GM23338 (cell line): ENCODE measurements around the gene BMPR1B. TPM values are rescaled to one million over a fixed set of nuclear protein-coding genes. Genes with fewer than 3 reads are reported as not detected.

ENCODE experiments used
- ATAC-seq: fragments of 200-7000 bp; cut with Tn5 transposase; 3 replicates; pipeline ENCODE4 v1.9.1; 2020
- DNase-seq: peaks from one replicate; pipeline ENCODE4 v3.0.0-alpha.2; 2015; ENCODE audit warnings: low spot score
- H2AFZ ChIP-seq: fragments of 200-600 bp; sonication (generic); 2 replicates; pipeline ENCODE4 v1.8.0; 2016; ENCODE audit warnings: antibody characterized with exemption, mild to moderate bottlenecking, moderate library complexity
- H3F3A ChIP-seq: fragments of 200-600 bp; sonication (generic); replicated peaks from 2 replicates; pipeline ENCODE4 v1.8.0; 2017; ENCODE audit warnings: antibody characterized with exemption, mixed run types, low read depth
- H3K27ac ChIP-seq: fragments of 200-600 bp; sonication (generic); 2 replicates; pipeline ENCODE4 v1.6.1; 2016; ENCODE audit warnings: low read depth
- H3K27me3 ChIP-seq: fragments of 200-600 bp; sonication (generic); 2 replicates; pipeline ENCODE4 v1.8.0; 2016; ENCODE audit warnings: mild to moderate bottlenecking, mixed run types, moderate library complexity; ENCODE audit not compliant: insufficient read depth
- H3K36me3 ChIP-seq: fragments of 200-600 bp; sonication (generic); 2 replicates; pipeline ENCODE4 v1.8.0; 2016; ENCODE audit warnings: mild to moderate bottlenecking; ENCODE audit not compliant: insufficient read depth
- H3K4me1 ChIP-seq: fragments of 200-600 bp; sonication (generic); 2 replicates; pipeline ENCODE4 v1.8.0; 2016; ENCODE audit warnings: mild to moderate bottlenecking, moderate library complexity; ENCODE audit not compliant: insufficient read depth
- H3K4me2 ChIP-seq: fragments of 200-600 bp; sonication (generic); 2 replicates; pipeline ENCODE4 v1.7.1; 2017; ENCODE audit warnings: mixed run types
- H3K4me3 ChIP-seq: fragments of 200-600 bp; sonication (generic); 2 replicates; pipeline ENCODE4 v1.6.1; 2016; ENCODE audit warnings: mixed run types
- H3K79me2 ChIP-seq: fragments of 200-600 bp; sonication (generic); replicated peaks from 2 replicates; pipeline ENCODE4 v1.8.0; 2017; ENCODE audit warnings: mild to moderate bottlenecking; ENCODE audit not compliant: insufficient read depth
- H3K9me2 ChIP-seq: fragments of 200-600 bp; sonication (generic); 2 replicates; pipeline ENCODE4 v1.8.0; 2017; ENCODE audit not compliant: insufficient read depth
- H4K20me1 ChIP-seq: fragments of 200-600 bp; sonication (generic); replicated peaks from 2 replicates; pipeline ENCODE4 v1.8.0; 2017; ENCODE audit warnings: mild to moderate bottlenecking; ENCODE audit not compliant: insufficient read depth
- H3K27ac Mint-ChIP-seq: 2 replicates; pipeline ENCODE4 v1.8.0; 2020; ENCODE audit warnings: inconsistent platforms, mild to moderate bottlenecking, moderate library complexity, mixed read lengths
- H3K27me3 Mint-ChIP-seq: 3 replicates; pipeline ENCODE4 v1.8.0; 2022; ENCODE audit warnings: low read depth, mild to moderate bottlenecking, moderate library complexity, mixed read lengths, inconsistent platforms; ENCODE audit not compliant: insufficient read depth, poor library complexity
- H3K36me3 Mint-ChIP-seq: 3 replicates; pipeline ENCODE4 v1.8.0; 2021; ENCODE audit warnings: low read depth, mild to moderate bottlenecking, inconsistent platforms, moderate library complexity, mixed read lengths
- H3K4me1 Mint-ChIP-seq: 3 replicates; pipeline ENCODE4 v1.8.0; 2020; ENCODE audit warnings: mild to moderate bottlenecking, inconsistent platforms, mixed read lengths
- H3K4me3 Mint-ChIP-seq: 3 replicates; pipeline ENCODE4 v1.8.0; 2021; ENCODE audit warnings: moderate library complexity, mild to moderate bottlenecking, inconsistent platforms, mixed read lengths
- H3K9me3 Mint-ChIP-seq: 3 replicates; pipeline ENCODE4 v1.8.0; 2020; ENCODE audit warnings: moderate library complexity, mild to moderate bottlenecking, inconsistent platforms, mixed read lengths
- CREB1 ChIP-seq: fragments of 250-450 bp; sonication (Bioruptor Pico); IDR thresholded peaks from 2 replicates; pipeline ENCODE4 v1.5.0; 2020; ENCODE audit warnings: low read depth, mild to moderate bottlenecking, moderate library complexity
- CTCF ChIP-seq, 2 experiments: fragments of 200-600 bp in 1 of 2; sonication (generic) in 1 of 2; conservative IDR thresholded peaks; 2 replicates each; pipeline versions ENCODE4 v1.5.1 to v1.6.1; 2016 to 2017; ENCODE audit warnings: antibody characterized with exemption in 2 of 2, low read depth in 2 of 2, mild to moderate bottlenecking in 2 of 2, moderate library complexity in 1 of 2
- ETS1 ChIP-seq: IDR thresholded peaks from 2 replicates; pipeline ENCODE4 v1.6.1; 2016; ENCODE audit warnings: antibody characterized with exemption
- EZH2 ChIP-seq: fragments of 200-600 bp; sonication (generic); IDR thresholded peaks from one replicate; pipeline ENCODE4 v1.8.0; 2017; ENCODE audit warnings: antibody characterized with exemption, mild to moderate bottlenecking, low read depth; ENCODE audit not compliant: unreplicated experiment
- EZH2phosphoT487 ChIP-seq: fragments of 200-600 bp; sonication (generic); IDR thresholded peaks from one replicate; pipeline ENCODE4 v1.8.1; 2018; ENCODE audit warnings: antibody characterized with exemption; ENCODE audit not compliant: unreplicated experiment
- JUNB ChIP-seq: IDR thresholded peaks from one replicate; pipeline ENCODE4 v1.6.1; 2016; ENCODE audit warnings: antibody characterized with exemption; ENCODE audit not compliant: unreplicated experiment
- NANOG ChIP-seq: IDR thresholded peaks from 2 replicates; pipeline ENCODE4 v1.6.1; 2016; ENCODE audit warnings: antibody characterized with exemption, borderline replicate concordance
- POLR2AphosphoS5 ChIP-seq: IDR thresholded peaks from 2 replicates; pipeline ENCODE4 v1.6.1; 2016; ENCODE audit warnings: antibody characterized with exemption, low read depth
- REST ChIP-seq: IDR thresholded peaks from one replicate; pipeline ENCODE4 v1.6.1; 2018; ENCODE audit warnings: antibody characterized with exemption; ENCODE audit not compliant: unreplicated experiment
- STAT1 ChIP-seq: IDR thresholded peaks from one replicate; pipeline ENCODE4 v1.6.1; 2016; ENCODE audit warnings: antibody characterized with exemption; ENCODE audit not compliant: unreplicated experiment
- ZNF114 ChIP-seq: fragments of 250-450 bp; sonication (Bioruptor Pico); IDR thresholded peaks from 2 replicates; pipeline ENCODE4 v1.5.0; 2020; ENCODE audit warnings: mild to moderate bottlenecking, moderate library complexity
- ZNF331 ChIP-seq: fragments of 250-450 bp; sonication (Bioruptor Pico); IDR thresholded peaks from 2 replicates; pipeline ENCODE4 v1.5.0; 2020; ENCODE audit warnings: low read depth, mild to moderate bottlenecking, moderate library complexity
- ZNF462 ChIP-seq: fragments of 250-450 bp; sonication (Bioruptor Pico); IDR thresholded peaks from 2 replicates; pipeline ENCODE4 v1.5.0; 2020; ENCODE audit warnings: mild to moderate bottlenecking, moderate library complexity
- polyA plus RNA-seq: library from polyadenylated mRNA; unstranded; fragments of >200 nt; fragmentation: Nextera tagmentation; extraction: Ambion mirVana; gene quantifications from 2 replicates; pipeline ENCODE4 v1.2.1, GENCODE V29; 2016
- total RNA-seq: library from RNA; depleted of rRNA; stranded (reverse); fragments of >200 nt; shearing (Covaris generic); gene quantifications from 2 replicates; pipeline ENCODE4 v1.2.3, GENCODE V29; 2014

The BMPR1B gene
- total and polyA plus RNA-seq, 2 experiments from 2014 or later = 0.48 to 1.0 TPM

GRCh38 chr4:95066050-95066449 lies 308.3 kb downstream of the BMPR1B start:
- H3K4me3 Mint-ChIP-seq = no peak overlapping the region
- TF ChIP-seq REST (no peak), EZH2 (no peak), ZNF462 (CRISPR knock-in tag) (no peak), CTCF (conservative IDR thresholded peaks at IDR 0.05; ENCODE audit: low read depth in 2 of 2) (no peak), CREB1 (CRISPR knock-in tag) (no peak), JUNB (no peak), NANOG (no peak), POLR2AphosphoS5 (no peak), ZNF114 (no peak), ZNF331 (CRISPR knock-in tag) (no peak), EZH2phosphoT487 (no peak), ETS1 (no peak), STAT1 (no peak)
- Histone ChIP-seq H3F3A (no peaks in the 10 kb centered on the region), H3K27ac (no peak overlapping the region), H3K9me2 (0 out of 2 replicates have a peak, but pooled peaks cover 9% of the 10 kb centered on the region), H3K27me3 (no peaks in the 10 kb centered on the region), H3K4me1 (peaks cover 7% of the 10 kb centered on the region; the same call in 1 of the 2 replicates), H4K20me1 (no peaks in the 10 kb centered on the region), H3K79me2 (no peaks in the 10 kb centered on the region), H3K4me2 (no peak overlapping the region), H3K4me3 (no peak overlapping the region), H3K36me3 (no peaks in the 10 kb centered on the region), H2AFZ (no peak overlapping the region)
- no peaks in the 10 kb centered on the region for H3K27me3 Mint-ChIP-seq
- H3K9me3 Mint-ChIP-seq = peaks cover 10% of the 10 kb centered on the region; the same call in 2 of the 3 replicates
- peaks cover 5% of the 10 kb centered on the region; the same call in 1 of the 3 replicates for H3K36me3 Mint-ChIP-seq
- H3K27ac Mint-ChIP-seq = no peak overlapping the region
- peaks cover 12% of the 10 kb centered on the region; the same call in 2 of the 3 replicates for H3K4me1 Mint-ChIP-seq
- DNase-seq = no peak
- no peak for ATAC-seq
